HK-2 (cell line): ENCODE results near the gene TWIST2.

Experiments
- DNase-seq: peaks from one replicate; pipeline ENCODE4 v3.0.0-alpha.2; 2018; ENCODE audit not compliant: unreplicated experiment

The TWIST2 gene

GRCh38 chr2:238838786-238839327, 9.0 kb upstream of the TWIST2 start:
- no peak for DNase-seq

- no peak for DNase-seq
Measured at GRCh38 chr2:238839428-238839827, 8.5 kb upstream of the TWIST2 start.

- DNase-seq: no peak
Measured at GRCh38 chr2:238841542-238842164, 6.2 kb upstream of the TWIST2 start.

- no peak for DNase-seq
Measured at GRCh38 chr2:238843476-238843875, 4.4 kb upstream of the TWIST2 start.

GRCh38 chr2:238845583-238846377, 2.1 kb upstream of the TWIST2 start:
- no peak for DNase-seq

- no peak for DNase-seq
Measured at GRCh38 chr2:238846378-238846627, 1.6 kb upstream of the TWIST2 start.

GRCh38 chr2:238846628-238847418, 1.1 kb upstream of the TWIST2 start:
- no peak for DNase-seq

GRCh38 chr2:238847419-238847801, 475 bp upstream of the TWIST2 start:
- no peak for DNase-seq

- DNase-seq: no peak
Measured at GRCh38 chr2:238848691-238848975, 748 bp downstream of the TWIST2 start.

GRCh38 chr2:238848976-238849853, 1.3 kb downstream of the TWIST2 start:
- DNase-seq: no peak

GRCh38 chr2:238850091-238850490, 2.2 kb downstream of the TWIST2 start:
- DNase-seq: no peak

GRCh38 chr2:238851026-238851425, 3.1 kb downstream of the TWIST2 start:
- no peak for DNase-seq

GRCh38 chr2:238851761-238852160, 3.9 kb downstream of the TWIST2 start:
- DNase-seq: no peak

GRCh38 chr2:238852206-238852869, 4.5 kb downstream of the TWIST2 start:
- no peak for DNase-seq

- DNase-seq: no peak
Measured at GRCh38 chr2:238853218-238853617, 5.3 kb downstream of the TWIST2 start.

- no peak for DNase-seq
Measured at GRCh38 chr2:238853721-238854120, 5.8 kb downstream of the TWIST2 start.

- DNase-seq: no peak
Measured at GRCh38 chr2:238854246-238854645, 6.4 kb downstream of the TWIST2 start.

GRCh38 chr2:238854699-238855229, 6.9 kb downstream of the TWIST2 start:
- DNase-seq: no peak

- no peak for DNase-seq
Measured at GRCh38 chr2:238855299-238855698, 7.4 kb downstream of the TWIST2 start.

- DNase-seq: no peak
Measured at GRCh38 chr2:238855891-238856580, 8.2 kb downstream of the TWIST2 start.
